ENCODE results near the gene DNASE2B. TPM values are rescaled to one million over a fixed set of nuclear protein-coding genes. Genes with fewer than 3 reads are reported as not detected.

The DNASE2B gene
- total RNA-seq, 2 experiments from 2014 or later = not detected

GRCh38 chr1:84403347-84403746, 5.1 kb downstream of the DNASE2B start:
- intact Hi-C loops (cut with micrococcal nuclease) = no loop called here

GRCh38 chr1:84406346-84406861, 8.1 kb downstream of the DNASE2B start:
- Mint-ChIP-seq H3K4me3 (no peak overlapping the region), H3K36me3 (ENCODE audit: low read depth) (no peaks in the 10 kb centered on the region), H3K9me3 (no peaks in the 10 kb centered on the region), H3K27me3 (no peaks in the 10 kb centered on the region), H3K4me1 (ENCODE audit: low read depth) (no peaks in the 10 kb centered on the region), H3K27ac (no peak overlapping the region)
- intact Hi-C loops (cut with micrococcal nuclease) = no loop called here
- ChIA-PET CTCF (interaction anchor here (1.2 to 1.7 kb wide), 2 partner anchors 12 to 19 kb away, joined by 3 to 4 read pairs; no protein-coding TSS in a partner anchor), POLR2A (interaction anchor here (0.9 kb wide), 1 partner anchor 23 kb away, joined by 3 read pairs; no protein-coding TSS in a partner anchor)
- TF ChIP-seq CTCF (IDR thresholded peaks at IDR 0.05) = no peak
- DNase-seq (no peak), ATAC-seq (no peak)

More at GRCh38 chr1:84403347-84403746, 5.1 kb downstream of the DNASE2B start:
- no peaks in the 10 kb centered on the region for H3K4me1 Mint-ChIP-seq (ENCODE audit: low read depth)
- CTCF ChIA-PET = interaction anchor here (1.4 kb wide), 1 partner anchor 21 kb away, joined by 5 read pairs; no protein-coding TSS in a partner anchor
- H3K36me3 Mint-ChIP-seq (ENCODE audit: low read depth) = no peaks in the 10 kb centered on the region
- DNase-seq = no peak
- H3K9me3 Mint-ChIP-seq = no peaks in the 10 kb centered on the region
- TF ChIP-seq CTCF (IDR thresholded peaks at IDR 0.05) = no peak
- no peak overlapping the region for H3K27ac Mint-ChIP-seq
- ATAC-seq = no peak
- POLR2A ChIA-PET = no interaction called here
- no peaks in the 10 kb centered on the region for H3K27me3 Mint-ChIP-seq
- H3K4me3 Mint-ChIP-seq = no peak overlapping the region

GRCh38 chr1:84407524-84407923, 9.2 kb downstream of the DNASE2B start:
- CTCF ChIA-PET = interaction anchor here (1.2 to 1.7 kb wide), 2 partner anchors 13 to 18 kb away, joined by 3 to 4 read pairs; no protein-coding TSS in a partner anchor
- Mint-ChIP-seq H3K27me3 (no peaks in the 10 kb centered on the region), H3K36me3 (ENCODE audit: low read depth) (no peaks in the 10 kb centered on the region), H3K27ac (no peak overlapping the region), H3K4me3 (no peak overlapping the region), H3K4me1 (ENCODE audit: low read depth) (no peaks in the 10 kb centered on the region), H3K9me3 (no peaks in the 10 kb centered on the region)
- no peak for ATAC-seq
- POLR2A ChIA-PET = interaction anchor here (0.9 kb wide), 1 partner anchor 22 kb away, joined by 3 read pairs; no protein-coding TSS in a partner anchor
- intact Hi-C loops (cut with micrococcal nuclease) = no loop called here
- no peak for TF ChIP-seq CTCF (IDR thresholded peaks at IDR 0.05)
- DNase-seq = no peak

- Mint-ChIP-seq H3K4me3 (no peak overlapping the region), H3K27ac (no peak overlapping the region), H3K9me3 (no peaks in the 10 kb centered on the region), H3K27me3 (no peaks in the 10 kb centered on the region), H3K4me1 (ENCODE audit: low read depth) (no peaks in the 10 kb centered on the region), H3K36me3 (ENCODE audit: low read depth) (no peaks in the 10 kb centered on the region)
- no peak for TF ChIP-seq CTCF (IDR thresholded peaks at IDR 0.05)
- intact Hi-C loops (cut with micrococcal nuclease) = no loop called here
- POLR2A ChIA-PET = no interaction called here
- CTCF ChIA-PET = interaction anchor here (1.7 kb wide), 1 partner anchor 13 kb away, joined by 4 read pairs; no protein-coding TSS in a partner anchor
- DNase-seq = no peak
- no peak for ATAC-seq
Observed at GRCh38 chr1:84407958-84408422, 9.7 kb downstream of the DNASE2B start.

GRCh38 chr1:84409888-84410287, 11.6 kb downstream of the DNASE2B start:
- ChIA-PET POLR2A (no interaction called here), CTCF (no interaction called here)

More at GRCh38 chr1:84409888-84410287, 11.6 kb downstream of the DNASE2B start:
- intact Hi-C loops (cut with micrococcal nuclease) = no loop called here
- no peaks in the 10 kb centered on the region for H3K27me3 Mint-ChIP-seq
- no peak overlapping the region for H3K27ac Mint-ChIP-seq
- no peak overlapping the region for H3K4me3 Mint-ChIP-seq
- H3K9me3 Mint-ChIP-seq = no peaks in the 10 kb centered on the region
- H3K36me3 Mint-ChIP-seq (ENCODE audit: low read depth) = no peaks in the 10 kb centered on the region
- H3K4me1 Mint-ChIP-seq (ENCODE audit: low read depth) = no peaks in the 10 kb centered on the region
- no peak for DNase-seq
- no peak for ATAC-seq
- TF ChIP-seq CTCF (IDR thresholded peaks at IDR 0.05) = no peak

Measured in activated CD8-positive, alpha-beta T cell treated with anti-CD3 and anti-CD28 coated beads for 36 hours (primary cell).